Transverse colon (tissue), 4 donors: ENCODE data around the gene CYBB. TPM values are rescaled to one million over a fixed set of nuclear protein-coding genes. Genes with fewer than 3 reads are reported as not detected.

ENCODE experiments used
- DNase-seq: peaks from one replicate; pipeline ENCODE4 v3.0.0-alpha.2; 2019
- H3K27ac ChIP-seq, 4 donors: fragments of 200-600 bp; sonication (generic); 2 replicates each; pipeline ENCODE4 v1.5.1; 2016 to 2018; ENCODE audit warnings: inconsistent platforms in 4 of 4
- H3K27me3 ChIP-seq: fragments of 200-600 bp; sonication (generic); 2 replicates; pipeline ENCODE4 v1.5.1; 2017; ENCODE audit warnings: inconsistent platforms
- H3K36me3 ChIP-seq, 4 donors: fragments of 200-600 bp; sonication (generic); 2 replicates each; pipeline ENCODE4 v1.5.1; 2017 to 2019; ENCODE audit warnings: inconsistent platforms in 4 of 4
- H3K4me1 ChIP-seq, 4 donors: fragments of 200-600 bp; sonication (generic); 2 replicates each; pipeline ENCODE4 v1.5.1; 2017 to 2020; ENCODE audit warnings: inconsistent platforms in 4 of 4
- H3K4me3 ChIP-seq, 4 donors: fragments of 200-600 bp; sonication (generic); 1 replicate in 1 of 4; 2 replicates in 3 of 4; pipeline versions ENCODE4 v1.5.1 to v1.6.1; 2017 to 2019; ENCODE audit warnings: inconsistent platforms in 4 of 4
- H3K9me3 ChIP-seq, 2 donors: fragments of 200-600 bp; sonication (generic); 2 replicates each; pipeline ENCODE4 v1.5.1; 2017 to 2019; ENCODE audit warnings: inconsistent platforms in 2 of 2
- CTCF ChIP-seq, 5 experiments: fragments of 200-600 bp in 3 of 5; fragments of 450-650 bp in 2 of 5; sonication (generic) in 3 of 5; IDR thresholded peaks; 1 replicate in 2 of 5; 2 replicates in 3 of 5; pipeline ENCODE4 v1.5.1; 2016 to 2017; ENCODE audit warnings: antibody characterized with exemption in 5 of 5, inconsistent platforms in 3 of 5, mild to moderate bottlenecking in 2 of 5, moderate library complexity in 1 of 5
- EP300 ChIP-seq: sonication (generic); formaldehyde crosslinking; IDR thresholded peaks from one replicate; pipeline ENCODE4 v1.6.1; 2017; ENCODE audit warnings: antibody characterized with exemption, low read depth
- POLR2A ChIP-seq: fragments of 450-650 bp; IDR thresholded peaks from one replicate; pipeline ENCODE4 v1.6.1; 2016; ENCODE audit warnings: antibody characterized with exemption, mild to moderate bottlenecking, moderate library complexity
- POLR2AphosphoS5 ChIP-seq, 3 donors: sonication (generic); formaldehyde crosslinking; IDR thresholded peaks; one replicate each; pipeline ENCODE4 v1.6.1; 2016; ENCODE audit warnings: antibody characterized with exemption in 3 of 3
- WGBS, 2 donors: methylation state at CpG; one replicate each; pipeline ENCODE4 v1.1.5; 2018; ENCODE audit warnings: low coverage in 1 of 2; 5-methylcytosine and 5-hydroxymethylcytosine counted together
- in situ Hi-C, 4 donors: fragments of 200-750 bp; cut with MboI; loops; one replicate each; pipeline versions ENCODE4 v1.15.0 to v1.15.1; 2017; ENCODE audit warnings: low sequenced_read_pairs in 3 of 4, low pct_ligation_motif_present in 1 of 4, low pct_unique_long_range_greater_than_20kb in 1 of 4
- intact Hi-C: fragments of 100-400 bp; cut with DNase I; formaldehyde crosslinking; loops from one replicate; pipeline ENCODE4 v1.15.1; 2023; ENCODE audit warnings: low total_unique reads
- total RNA-seq, 4 donors: library from RNA; depleted of rRNA; stranded (reverse); fragments of >200 nt; gene quantifications; one replicate each; pipeline ENCODE4 v1.1.0, GENCODE V29; 2016

Gene CYBB
- total RNA-seq, 4 donors from 2014 or later, result 3.8 to 21.7 (median 14.9) TPM

- Histone ChIP-seq H3K27me3 (no peaks in the 10 kb centered on the region), H3K36me3 (no peaks in the 10 kb centered on the region), H3K27ac (no peak overlapping the region), H3K4me1 (no peaks in the 10 kb centered on the region), H3K9me3 (no peaks in the 10 kb centered on the region), H3K4me3 (no peak overlapping the region)
- no peak for DNase-seq
- TF ChIP-seq EP300, result no peak
- no peak for TF ChIP-seq POLR2A
- TF ChIP-seq CTCF (IDR thresholded peaks at IDR 0.05), result no peak
- no peak for TF ChIP-seq POLR2AphosphoS5 (IDR thresholded peaks at IDR 0.05)
- 74 to 100% methylated on average over 1 to 3 of the region's 3 CpGs for WGBS, 2 donors
- intact Hi-C loops, result no loop called here
- in situ Hi-C loops, result no loop called here
These were observed 61.1 kb downstream of the CYBB start for GRCh38 chrX:37840931-37841330.

- intact Hi-C loops (no loop called here), in situ Hi-C loops (no loop called here)
- Histone ChIP-seq H3K36me3 (no peaks in the 10 kb centered on the region), H3K9me3 (no peaks in the 10 kb centered on the region), H3K4me1 (peaks cover 0 to 3% (median 0%) of the 10 kb centered on the region in 4 donors), H3K27me3 (no peaks in the 10 kb centered on the region), H3K4me3 (no peak overlapping the region), H3K27ac (no peak overlapping the region)
- TF ChIP-seq POLR2A (no peak), POLR2AphosphoS5 (IDR thresholded peaks at IDR 0.05) (no peak), CTCF (IDR thresholded peaks at IDR 0.05) (no peak), EP300 (no peak)
- no peak for DNase-seq
These were observed 64.8 kb downstream of the CYBB start for GRCh38 chrX:37844622-37845021.

- DNase-seq, result no peak
- peaks cover 0 to 3% (median 0%) of the 10 kb centered on the region in 4 donors for H3K4me1 ChIP-seq
- intact Hi-C loops, result no loop called here
- no peak for TF ChIP-seq POLR2AphosphoS5 (IDR thresholded peaks at IDR 0.05)
- no peak for TF ChIP-seq CTCF (IDR thresholded peaks at IDR 0.05)
- no peak for TF ChIP-seq EP300
- no peak for TF ChIP-seq POLR2A
- H3K27me3 ChIP-seq, result no peaks in the 10 kb centered on the region
- no peaks in the 10 kb centered on the region for H3K9me3 ChIP-seq
- 66% methylated on average over 3 of the region's 3 CpGs; no CpG with 5 or more reads in 1 of the 2 donors for WGBS, 2 donors
- in situ Hi-C loops, result no loop called here
- H3K4me3 ChIP-seq, result peak overlapping the region in 1 of 4 donors; percentile 69
- H3K36me3 ChIP-seq, result no peaks in the 10 kb centered on the region
- H3K27ac ChIP-seq, result peak overlapping the region in 3 of 4 donors; percentile 88 to 91 (median 89)
These were observed 66.3 kb downstream of the CYBB start for GRCh38 chrX:37846141-37846540.

GRCh38 chrX:37846558-37846933, 66.7 kb downstream of the CYBB start:
- Histone ChIP-seq H3K4me3 (peak overlapping the region in 3 of 4 donors; percentile 63 to 91 (median 69)), H3K27ac (peak overlapping the region; percentile 82 to 91 (median 88)), H3K4me1 (peaks cover 0 to 3% (median 0%) of the 10 kb centered on the region in 4 donors), H3K27me3 (no peaks in the 10 kb centered on the region), H3K9me3 (no peaks in the 10 kb centered on the region), H3K36me3 (no peaks in the 10 kb centered on the region)
- in situ Hi-C loops, result no loop called here
- no peak for TF ChIP-seq POLR2AphosphoS5 (IDR thresholded peaks at IDR 0.05)
- TF ChIP-seq POLR2A, result no peak
- no peak for TF ChIP-seq EP300
- TF ChIP-seq CTCF (IDR thresholded peaks at IDR 0.05), result no peak
- 40 to 42% methylated on average over 1 of the region's 1 CpG for WGBS, 2 donors
- intact Hi-C loops, result no loop called here
- DNase-seq, result no peak
